ENCODE data around the gene NEK11. TPM values are rescaled to one million over a fixed set of nuclear protein-coding genes. Genes with fewer than 3 reads are reported as not detected.

The NEK11 gene
- polyA plus RNA-seq, 1 of the 3 experiments (the other 2 are of a cell fraction) = 4.7 TPM

GRCh38 chr3:131221731-131222130 is 195.1 kb downstream of the NEK11 start:
- H3K79me2 ChIP-seq (ENCODE audit: insufficient read depth) = no peaks in the 10 kb centered on the region
- no peak for TF ChIP-seq REST (IDR thresholded peaks at IDR 0.05; ENCODE audit: low read depth, low read length)
- TF ChIP-seq JUND (IDR thresholded peaks at IDR 0.05) = no peak
- no peak for TF ChIP-seq RCOR1 (IDR thresholded peaks at IDR 0.05; ENCODE audit: low read length)
- no peak overlapping the region for H3K9ac ChIP-seq
- POLR2A ChIA-PET = no interaction called here
- H3K4me1 ChIP-seq (ENCODE audit: control insufficient read depth in 1 of 2, insufficient read depth in 2 of 2, low read depth in 1 of 2, low read length in 1 of 2) = peaks cover 0 to 18% of the 10 kb centered on the region in 2 experiments; a peak in 2 of 4 replicates
- H4K20me1 ChIP-seq (ENCODE audit: insufficient read depth) = no peaks in the 10 kb centered on the region
- no peak overlapping the region for H3K4me2 ChIP-seq
- no peaks in the 10 kb centered on the region for H3K36me3 ChIP-seq (replicated peaks in 1 of 2; ENCODE audit: control insufficient read depth in 1 of 2, insufficient read depth in 2 of 2, low read length in 1 of 2)
- no peak for DNase-seq
- no peaks in the 10 kb centered on the region for H3K9me3 ChIP-seq
- peaks cover 5% of the 10 kb centered on the region for H3F3A ChIP-seq (replicated peaks; ENCODE audit: insufficient read depth)
- no peak overlapping the region for H2AFZ ChIP-seq (ENCODE audit: low read depth)
- no peaks in the 10 kb centered on the region for H3K27me3 ChIP-seq (ENCODE audit: insufficient read depth)
- WGBS (ENCODE audit: low lambda C conversion rate) = 74% methylated on average over 4 of the region's 4 CpGs
- CTCF ChIA-PET = interaction anchor here (1.0 to 1.2 kb wide), 2 partner anchors 807 to 813 kb away, joined by 3 to 4 read pairs; partner anchors contain the start of gene CPNE4
- no peak overlapping the region for H3K27ac ChIP-seq (ENCODE audit: low read depth in 2 of 2, low read length in 1 of 2)
- H3K9me2 ChIP-seq = no peaks in the 10 kb centered on the region
- H3K4me3 ChIP-seq (ENCODE audit: low read depth in 2 of 2, low read length in 1 of 2) = no peak overlapping the region

GRCh38 chr3:131222599-131222998 is 195.9 kb downstream of the NEK11 start:
- no peaks in the 10 kb centered on the region for H3F3A ChIP-seq (replicated peaks; ENCODE audit: insufficient read depth)
- no peak overlapping the region for H3K27ac ChIP-seq (ENCODE audit: low read depth in 2 of 2, low read length in 1 of 2)
- ChIA-PET POLR2A (no interaction called here), CTCF (interaction anchor here (0.8 kb wide), 1 partner anchor 257 kb away, joined by 3 read pairs; no protein-coding TSS in a partner anchor)
- H3K4me2 ChIP-seq = no peak overlapping the region
- DNase-seq = no peak
- no peak for TF ChIP-seq CHD2 (IDR thresholded peaks at IDR 0.05; ENCODE audit: low read length, partially characterized antibody)
- no peak for TF ChIP-seq ELF1 (IDR thresholded peaks at IDR 0.05)
- TF ChIP-seq, protein P1, sequence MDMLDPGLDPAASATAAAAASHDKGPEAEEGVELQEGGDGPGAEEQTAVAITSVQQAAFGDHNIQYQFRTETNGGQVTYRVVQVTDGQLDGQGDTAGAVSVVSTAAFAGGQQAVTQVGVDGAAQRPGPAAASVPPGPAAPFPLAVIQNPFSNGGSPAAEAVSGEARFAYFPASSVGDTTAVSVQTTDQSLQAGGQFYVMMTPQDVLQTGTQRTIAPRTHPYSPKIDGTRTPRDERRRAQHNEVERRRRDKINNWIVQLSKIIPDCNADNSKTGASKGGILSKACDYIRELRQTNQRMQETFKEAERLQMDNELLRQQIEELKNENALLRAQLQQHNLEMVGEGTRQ (IDR thresholded peaks at IDR 0.05; ENCODE audit: borderline replicate concordance, low read depth, low read length) = no peak
- no peak for TF ChIP-seq CTCF (IDR thresholded peaks at IDR 0.05)
- no peak for TF ChIP-seq GATA2 (CRISPR knock-in tag; IDR thresholded peaks at IDR 0.05)
- no peak for TF ChIP-seq FOXM1 (IDR thresholded peaks at IDR 0.05; ENCODE audit: low read depth)
- no peak for TF ChIP-seq SIN3A (IDR thresholded peaks at IDR 0.05; ENCODE audit: borderline replicate concordance, low read depth, low read length)
- TF ChIP-seq RXRA (IDR thresholded peaks at IDR 0.05; ENCODE audit: borderline replicate concordance, low read depth) = no peak
- no peak for TF ChIP-seq IRF3 (IDR thresholded peaks at IDR 0.05; ENCODE audit: low read depth, low read length)
- no peak for TF ChIP-seq SMC3 (IDR thresholded peaks at IDR 0.05; ENCODE audit: low read depth, low read length)
- no peak for TF ChIP-seq MAX (IDR thresholded peaks at IDR 0.05; ENCODE audit: low read depth)
- TF ChIP-seq FOXJ3 (CRISPR knock-in tag; IDR thresholded peaks at IDR 0.05) = no peak
- 81% methylated on average over 3 of the region's 3 CpGs for WGBS (ENCODE audit: low lambda C conversion rate)
- H3K4me3 ChIP-seq (ENCODE audit: low read depth in 2 of 2, low read length in 1 of 2) = no peak overlapping the region
- H4K20me1 ChIP-seq (ENCODE audit: insufficient read depth) = no peaks in the 10 kb centered on the region
- H3K9ac ChIP-seq = no peak overlapping the region
- H3K36me3 ChIP-seq (replicated peaks in 1 of 2; ENCODE audit: control insufficient read depth in 1 of 2, insufficient read depth in 2 of 2, low read length in 1 of 2) = no peaks in the 10 kb centered on the region
- no peaks in the 10 kb centered on the region for H3K9me3 ChIP-seq
- no peak overlapping the region for H2AFZ ChIP-seq (ENCODE audit: low read depth)
- no peaks in the 10 kb centered on the region for H3K79me2 ChIP-seq (ENCODE audit: insufficient read depth)
- peaks cover 0 to 9% of the 10 kb centered on the region in 2 experiments; a peak in 1 of 4 replicates for H3K4me1 ChIP-seq (ENCODE audit: control insufficient read depth in 1 of 2, insufficient read depth in 2 of 2, low read depth in 1 of 2, low read length in 1 of 2)
- no peaks in the 10 kb centered on the region for H3K27me3 ChIP-seq (ENCODE audit: insufficient read depth)
- H3K9me2 ChIP-seq = no peaks in the 10 kb centered on the region

Measured in SK-N-SH (cell line).